Superior temporal gyrus (tissue), 1 donor: Measurements from ENCODE around the gene NOS3.

ENCODE experiments used
- DNase-seq: peaks from one replicate; pipeline ENCODE4 v3.0.0-alpha.2; 2016; ENCODE audit errors: extremely low spot score

NOS3 gene

DNA sequence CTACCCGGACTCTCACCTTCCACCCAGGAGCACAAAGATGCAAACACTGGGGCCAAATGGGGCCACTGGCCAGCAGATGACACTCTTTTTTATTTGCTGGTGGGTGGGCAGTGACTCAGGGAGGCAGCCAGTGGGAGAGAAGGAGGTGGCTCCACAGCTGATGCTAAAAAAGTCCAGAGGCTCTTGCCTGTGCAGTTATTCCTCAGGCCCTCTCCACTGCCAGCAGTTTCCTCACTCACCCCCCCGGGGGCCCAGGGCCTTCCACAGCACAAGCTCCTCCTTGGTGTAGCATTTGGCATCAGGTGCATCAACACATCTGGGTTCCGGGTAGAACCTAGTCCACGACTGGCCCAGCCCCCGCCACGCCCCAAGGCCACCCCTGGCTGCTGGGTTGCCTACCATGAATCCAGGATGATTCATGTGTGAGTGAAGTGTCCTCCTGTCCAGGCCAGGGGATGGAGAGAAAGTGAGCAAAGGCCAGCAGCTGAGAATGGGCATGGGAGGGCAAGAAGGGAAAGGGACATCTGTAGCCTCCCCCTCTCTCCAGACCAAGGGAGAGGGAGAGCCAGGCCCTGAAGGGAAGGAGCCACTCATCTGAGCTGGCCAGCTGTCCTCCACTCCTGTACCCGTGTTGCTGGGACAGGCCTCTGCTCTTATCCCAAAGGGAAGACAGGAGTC lies 11.0 kb upstream of the NOS3 start:
- DNase-seq = no peak

GRCh38 chr7:150980663-150981062 lies 10.2 kb upstream of the NOS3 start:
- DNase-seq = no peak

DNA sequence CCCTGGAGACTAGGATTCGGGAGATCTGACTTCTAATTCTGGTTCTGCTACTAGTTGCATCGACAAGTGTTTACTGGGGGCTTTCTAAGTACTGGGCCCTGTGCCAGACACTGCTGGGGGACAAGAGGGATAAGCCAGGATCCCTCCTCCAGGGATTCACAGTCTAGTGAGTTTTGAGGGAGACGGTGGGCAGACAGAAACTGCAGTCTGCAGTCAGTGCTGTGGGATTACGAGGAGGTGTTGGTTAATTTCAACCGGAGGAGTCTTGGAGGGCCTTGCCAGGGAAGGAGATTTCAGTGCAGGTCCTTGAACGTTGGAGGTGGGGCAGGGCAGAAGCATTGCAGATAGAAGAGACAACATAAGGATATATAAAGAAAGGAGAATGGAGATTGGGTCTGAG lies 9.2 kb upstream of the NOS3 start:
- no peak for DNase-seq

GRCh38 chr7:150982351-150982750 lies 8.5 kb upstream of the NOS3 start:
- DNase-seq = peak; percentile 94

GRCh38 chr7:150983893-150984368 lies 6.9 kb upstream of the NOS3 start:
- DNase-seq = no peak

GRCh38 chr7:150986099-150986512 lies 4.7 kb upstream of the NOS3 start:
- DNase-seq = peak; percentile 82

- DNase-seq = no peak
Observed at GRCh38 chr7:150986556-150986955, 4.3 kb upstream of the NOS3 start.

DNA sequence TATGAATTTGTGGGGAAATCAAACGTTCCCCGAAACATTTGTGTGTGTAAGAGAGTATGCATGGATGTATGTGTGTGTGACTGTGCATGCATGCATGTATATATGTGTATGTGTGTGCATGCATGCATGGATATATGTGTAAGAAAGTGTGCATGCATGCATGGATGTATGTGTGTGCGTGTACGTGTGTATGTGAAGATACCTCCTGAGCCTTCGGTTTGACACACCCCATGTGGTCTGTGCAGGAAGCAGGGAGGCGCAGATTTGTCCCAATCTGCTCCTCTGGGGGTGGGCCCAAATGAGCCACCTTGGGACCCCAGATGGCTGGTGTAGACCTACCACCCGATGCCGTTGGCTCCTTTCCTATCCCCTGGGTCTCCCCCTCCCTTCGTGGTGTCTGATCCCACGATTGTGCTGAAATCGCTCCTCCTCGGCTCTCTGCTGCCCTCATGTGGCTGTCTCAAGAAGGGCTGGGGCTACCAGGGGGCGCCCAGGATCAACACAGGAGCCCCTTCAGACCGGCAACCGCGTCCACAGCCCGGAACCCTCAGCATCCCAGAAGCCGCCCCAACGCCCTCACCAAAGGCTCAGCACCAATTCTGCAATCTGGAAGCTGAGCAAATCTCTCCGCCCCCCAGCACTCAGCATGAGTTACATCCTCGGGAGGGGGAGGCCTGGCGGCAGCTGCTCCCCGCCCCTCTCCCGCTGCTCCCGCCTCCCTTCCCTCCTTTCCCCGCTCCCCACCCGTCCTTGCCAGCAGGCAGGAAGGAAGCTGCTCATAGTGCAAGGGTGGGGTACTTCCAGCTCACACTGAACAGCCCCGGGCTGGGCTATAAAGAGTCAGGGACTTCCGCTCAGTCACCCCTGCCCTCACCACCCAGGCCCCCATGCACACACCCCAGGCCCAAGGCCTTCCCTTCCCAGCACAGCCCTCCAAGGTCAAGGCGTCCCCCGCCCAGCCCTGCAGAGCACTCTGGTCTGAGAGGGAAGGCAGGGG lies 2.3 kb upstream of the NOS3 start:
- peak; percentile 77 for DNase-seq

- no peak for DNase-seq
Observed at GRCh38 chr7:150989456-150989855, 1.4 kb upstream of the NOS3 start.

DNA sequence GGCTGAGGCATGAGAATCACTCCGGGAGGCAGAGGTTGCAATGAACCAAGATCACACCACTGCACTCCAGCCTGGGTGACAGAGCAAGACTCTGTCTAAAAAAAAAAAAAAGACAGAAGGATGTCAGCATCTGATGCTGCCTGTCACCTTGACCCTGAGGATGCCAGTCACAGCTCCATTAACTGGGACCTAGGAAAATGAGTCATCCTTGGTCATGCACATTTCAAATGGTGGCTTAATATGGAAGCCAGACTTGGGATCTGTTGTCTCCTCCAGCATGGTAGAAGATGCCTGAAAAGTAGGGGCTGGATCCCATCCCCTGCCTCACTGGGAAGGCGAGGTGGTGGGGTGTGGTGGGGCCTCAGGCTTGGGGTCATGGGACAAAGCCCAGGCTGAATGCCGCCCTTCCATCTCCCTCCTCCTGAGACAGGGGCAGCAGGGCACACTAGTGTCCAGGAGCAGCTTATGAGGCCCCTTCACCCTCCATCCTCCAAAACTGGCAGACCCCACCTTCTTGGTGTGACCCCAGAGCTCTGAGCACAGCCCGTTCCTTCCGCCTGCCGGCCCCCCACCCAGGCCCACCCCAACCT lies 1.3 kb downstream of the NOS3 start:
- DNase-seq = no peak

DNA sequence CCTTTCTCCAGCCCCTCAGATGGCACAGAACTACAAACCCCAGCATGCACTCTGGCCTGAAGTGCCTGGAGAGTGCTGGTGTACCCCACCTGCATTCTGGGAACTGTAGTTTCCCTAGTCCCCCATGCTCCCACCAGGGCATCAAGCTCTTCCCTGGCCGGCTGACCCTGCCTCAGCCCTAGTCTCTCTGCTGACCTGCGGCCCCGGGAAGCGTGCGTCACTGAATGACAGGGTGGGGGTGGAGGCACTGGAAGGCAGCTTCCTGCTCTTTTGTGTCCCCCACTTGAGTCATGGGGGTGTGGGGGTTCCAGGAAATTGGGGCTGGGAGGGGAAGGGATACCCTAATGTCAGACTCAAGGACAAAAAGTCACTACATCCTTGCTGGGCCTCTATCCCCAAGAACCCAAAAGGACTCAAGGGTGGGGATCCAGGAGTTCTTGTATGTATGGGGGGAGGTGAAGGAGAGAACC lies 2.1 kb downstream of the NOS3 start:
- DNase-seq = no peak

DNA sequence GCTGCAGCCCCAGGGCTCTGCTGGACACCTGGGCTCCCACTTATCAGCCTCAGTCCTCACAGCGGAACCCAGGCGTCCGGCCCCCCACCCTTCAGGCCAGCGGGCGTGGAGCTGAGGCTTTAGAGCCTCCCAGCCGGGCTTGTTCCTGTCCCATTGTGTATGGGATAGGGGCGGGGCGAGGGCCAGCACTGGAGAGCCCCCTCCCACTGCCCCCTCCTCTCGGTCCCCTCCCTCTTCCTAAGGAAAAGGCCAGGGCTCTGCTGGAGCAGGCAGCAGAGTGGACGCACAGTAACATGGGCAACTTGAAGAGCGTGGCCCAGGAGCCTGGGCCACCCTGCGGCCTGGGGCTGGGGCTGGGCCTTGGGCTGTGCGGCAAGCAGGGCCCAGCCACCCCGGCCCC lies 2.7 kb downstream of the NOS3 start:
- DNase-seq = no peak

- no peak for DNase-seq
Observed at GRCh38 chr7:150994141-150994837, 3.5 kb downstream of the NOS3 start.

DNA sequence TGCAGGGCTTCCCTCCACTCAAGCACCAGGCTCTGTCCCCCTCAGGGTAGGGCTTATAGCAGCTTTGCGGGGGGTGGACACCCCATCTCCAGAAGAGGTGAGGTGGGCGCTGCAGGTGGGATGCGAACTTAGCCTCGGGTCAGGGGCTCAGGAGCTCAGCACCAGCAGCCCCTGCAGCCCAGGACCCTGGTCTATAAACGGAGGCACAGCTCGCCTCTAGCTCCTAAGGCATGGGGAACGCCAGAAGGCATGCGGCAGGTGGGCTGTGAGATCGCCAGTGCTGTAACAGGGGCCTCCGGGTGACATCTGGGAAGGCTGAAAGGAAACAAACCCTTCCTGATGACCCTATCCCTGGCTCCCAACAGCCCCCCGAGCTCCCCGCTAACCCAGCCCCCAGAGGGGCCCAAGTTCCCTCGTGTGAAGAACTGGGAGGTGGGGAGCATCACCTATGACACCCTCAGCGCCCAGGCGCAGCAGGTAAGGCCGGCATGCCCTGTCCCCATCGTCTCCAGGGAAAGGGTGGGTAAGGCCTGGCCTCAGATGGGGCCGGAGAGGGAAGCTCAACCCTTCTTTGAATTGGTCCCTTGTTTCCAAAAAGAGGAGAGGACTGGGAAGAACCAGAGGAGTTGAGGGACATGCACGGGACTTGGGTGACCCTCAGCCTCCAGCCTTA lies 4.2 kb downstream of the NOS3 start:
- DNase-seq = no peak

DNA sequence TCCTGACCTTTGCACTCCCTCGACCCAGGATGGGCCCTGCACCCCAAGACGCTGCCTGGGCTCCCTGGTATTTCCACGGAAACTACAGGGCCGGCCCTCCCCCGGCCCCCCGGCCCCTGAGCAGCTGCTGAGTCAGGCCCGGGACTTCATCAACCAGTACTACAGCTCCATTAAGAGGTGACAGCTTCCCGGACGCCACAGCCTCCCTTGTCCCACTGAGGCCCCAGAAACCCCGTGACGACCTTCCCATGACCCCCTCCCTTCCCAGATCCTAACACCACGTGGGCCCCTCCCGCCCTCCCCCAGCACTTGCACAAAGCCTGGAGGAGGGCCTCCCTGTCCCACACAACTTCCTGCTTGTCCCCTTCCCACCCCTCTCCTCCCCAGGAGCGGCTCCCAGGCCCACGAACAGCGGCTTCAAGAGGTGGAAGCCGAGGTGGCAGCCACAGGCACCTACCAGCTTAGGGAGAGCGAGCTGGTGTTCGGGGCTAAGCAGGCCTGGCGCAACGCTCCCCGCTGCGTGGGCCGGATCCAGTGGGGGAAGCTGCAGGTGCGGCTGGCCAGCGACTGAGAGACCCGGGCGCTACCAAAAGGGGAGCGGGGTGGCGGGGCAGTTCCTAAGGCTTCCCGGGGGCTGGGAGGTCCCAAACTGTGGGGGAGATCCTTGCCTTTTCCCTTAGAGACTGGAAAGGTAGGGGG lies 5.7 kb downstream of the NOS3 start:
- no peak for DNase-seq

GRCh38 chr7:150997075-150997511 lies 6.3 kb downstream of the NOS3 start:
- DNase-seq = no peak

DNA sequence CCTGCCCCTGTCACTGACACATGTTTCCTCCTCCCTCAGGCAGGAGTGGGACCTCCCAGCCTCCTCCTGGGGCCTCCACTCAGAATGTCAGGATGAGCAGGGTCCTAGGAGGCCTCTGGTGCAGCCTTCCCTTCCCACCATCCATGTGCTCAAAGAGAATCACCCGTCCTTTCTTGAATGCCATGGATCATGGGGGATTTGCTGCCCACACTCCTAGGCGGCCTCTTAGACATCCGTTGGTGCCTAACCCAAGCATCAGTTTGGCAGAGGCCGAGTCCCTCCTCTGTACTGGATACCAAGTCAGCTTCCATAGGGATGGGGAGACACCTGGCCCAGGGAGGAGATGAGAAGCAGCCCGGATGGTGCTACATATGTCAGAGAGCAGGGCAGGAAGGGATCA lies 7.0 kb downstream of the NOS3 start:
- DNase-seq = no peak

DNA sequence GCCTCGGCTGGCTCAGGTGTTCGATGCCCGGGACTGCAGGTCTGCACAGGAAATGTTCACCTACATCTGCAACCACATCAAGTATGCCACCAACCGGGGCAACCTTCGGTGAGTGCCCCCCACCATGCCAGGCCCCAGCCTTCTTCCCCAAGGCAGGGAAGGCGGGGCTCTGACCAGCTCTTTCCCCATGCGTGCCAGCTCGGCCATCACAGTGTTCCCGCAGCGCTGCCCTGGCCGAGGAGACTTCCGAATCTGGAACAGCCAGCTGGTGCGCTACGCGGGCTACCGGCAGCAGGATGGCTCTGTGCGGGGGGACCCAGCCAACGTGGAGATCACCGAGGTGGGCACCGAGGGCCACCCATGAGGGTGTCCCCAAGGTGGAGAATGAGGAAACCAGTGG lies 7.5 kb downstream of the NOS3 start:
- no peak for DNase-seq

DNA sequence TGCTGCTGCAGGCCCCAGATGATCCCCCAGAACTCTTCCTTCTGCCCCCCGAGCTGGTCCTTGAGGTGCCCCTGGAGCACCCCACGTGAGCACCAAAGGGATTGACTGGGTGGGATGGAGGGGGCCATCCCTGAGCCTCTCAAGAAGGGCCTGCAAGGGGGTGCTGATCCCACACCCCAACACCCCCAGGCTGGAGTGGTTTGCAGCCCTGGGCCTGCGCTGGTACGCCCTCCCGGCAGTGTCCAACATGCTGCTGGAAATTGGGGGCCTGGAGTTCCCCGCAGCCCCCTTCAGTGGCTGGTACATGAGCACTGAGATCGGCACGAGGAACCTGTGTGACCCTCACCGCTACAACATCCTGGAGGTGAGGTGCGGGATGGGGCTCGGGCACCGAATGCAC lies 8.2 kb downstream of the NOS3 start:
- no peak for DNase-seq

DNA sequence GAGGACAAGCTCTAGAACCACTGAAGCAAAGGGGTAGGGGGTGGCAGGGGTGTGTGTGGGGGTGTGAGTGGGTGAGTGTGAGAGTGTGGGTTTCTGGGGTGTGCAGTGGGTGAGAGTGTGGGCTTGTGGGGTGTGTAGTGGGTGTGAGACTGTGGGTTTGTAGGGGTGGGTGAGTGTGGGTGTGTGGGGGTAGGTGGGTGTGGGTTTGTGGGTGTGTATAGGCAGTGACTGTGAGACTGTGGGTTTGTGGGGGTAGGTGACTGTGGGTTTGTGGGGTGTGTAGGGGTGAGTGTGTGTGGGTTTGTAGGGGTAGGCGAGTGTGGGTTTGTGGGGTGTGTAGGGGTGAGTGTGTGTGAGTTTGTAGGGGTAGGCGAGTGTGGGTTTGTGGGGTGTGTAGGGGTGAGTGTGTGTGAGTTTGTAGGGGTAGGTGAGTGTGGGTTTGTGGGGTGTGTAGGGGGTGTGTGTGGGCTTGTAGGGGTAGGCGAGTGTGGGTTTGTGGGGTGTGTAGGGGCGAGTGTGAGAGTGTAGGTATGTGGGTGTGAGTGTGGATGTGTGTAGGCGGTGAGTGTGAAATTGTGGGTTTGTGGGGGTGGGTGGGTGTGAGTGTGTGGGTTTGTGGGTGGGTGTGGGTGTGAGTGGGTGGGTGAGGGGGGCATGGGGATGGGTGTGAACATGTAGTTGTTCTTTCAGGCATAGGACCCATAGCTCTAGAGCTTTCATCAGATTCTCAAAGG lies 8.8 kb downstream of the NOS3 start:
- no peak for DNase-seq
